Measurements from ENCODE around the gene RFPL1.

RFPL1 gene

DNA sequence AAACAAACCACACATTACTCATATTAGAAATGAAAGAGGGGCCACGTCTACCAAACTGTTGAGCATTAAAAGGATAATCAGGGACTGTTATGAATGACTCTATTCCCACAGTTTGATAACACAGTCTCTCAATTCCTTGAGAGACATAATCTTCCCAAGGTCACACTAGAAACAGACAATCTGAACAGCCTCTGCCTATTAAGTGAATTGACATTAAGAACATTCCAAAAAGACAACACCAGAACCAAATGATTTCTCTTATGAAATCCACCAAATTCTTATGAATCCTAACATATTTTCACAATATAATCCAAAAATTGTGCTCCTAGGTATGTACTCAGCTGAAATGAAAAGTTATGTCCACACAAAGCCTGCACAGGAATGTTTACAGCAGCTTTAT lies 4.6 kb downstream of the RFPL1 start:
- no CpG with 5 or more reads among the region's 1 CpG for WGBS (ENCODE audit: insufficient coverage, insufficient read length)
- no peak overlapping the region for H3K4me3 ChIP-seq (ENCODE audit: low read length)
- no peak for DNase-seq (ENCODE audit: low read depth, low spot score)

DNA sequence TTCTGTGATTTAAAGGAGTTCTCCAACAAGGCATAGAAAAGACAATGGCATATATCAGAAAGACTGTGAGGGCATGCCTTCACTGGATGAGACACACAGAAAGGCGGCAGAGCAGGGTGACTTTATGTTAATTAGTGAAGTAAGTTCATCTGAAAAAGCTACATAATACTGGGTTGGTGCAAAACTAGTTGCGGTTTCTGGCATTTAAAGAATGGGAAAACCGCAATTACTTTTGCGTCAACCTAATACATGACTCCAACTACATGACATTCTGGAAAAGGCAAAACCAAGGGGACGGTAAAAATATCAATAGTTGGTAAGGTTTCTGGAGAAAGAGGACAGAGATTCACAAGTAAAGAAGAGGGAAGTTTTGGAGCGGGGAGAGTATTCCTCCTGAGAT lies 5.1 kb downstream of the RFPL1 start:
- H3K9me3 ChIP-seq (ENCODE audit: control insufficient read depth, insufficient read depth, low read length): no peaks in the 10 kb centered on the region
- H3K4me3 ChIP-seq (ENCODE audit: low read length): no peak overlapping the region
- no CpG with 5 or more reads among the region's 6 CpGs for WGBS (ENCODE audit: insufficient coverage, insufficient read length)
- no peaks in the 10 kb centered on the region for H3K36me3 ChIP-seq (ENCODE audit: control insufficient read depth, insufficient read depth, low read length)
- H3K27ac ChIP-seq (ENCODE audit: low read length): no peak overlapping the region
- no peaks in the 10 kb centered on the region; the same call in 1 of the 2 replicates for H3K4me1 ChIP-seq (ENCODE audit: control insufficient read depth, insufficient read depth, low read length)
- no peak for DNase-seq (ENCODE audit: low read depth, low spot score)
- H3K27me3 ChIP-seq (ENCODE audit: control insufficient read depth, insufficient read depth, low read length): no peaks in the 10 kb centered on the region

More for the DNA sequence above, 4.6 kb downstream of the RFPL1 start:
- H3K27me3 ChIP-seq (ENCODE audit: control insufficient read depth, insufficient read depth, low read length): no peaks in the 10 kb centered on the region
- no peaks in the 10 kb centered on the region for H3K36me3 ChIP-seq (ENCODE audit: control insufficient read depth, insufficient read depth, low read length)
- no peaks in the 10 kb centered on the region for H3K9me3 ChIP-seq (ENCODE audit: control insufficient read depth, insufficient read depth, low read length)
- H3K4me1 ChIP-seq (ENCODE audit: control insufficient read depth, insufficient read depth, low read length): no peaks in the 10 kb centered on the region; the same call in 1 of the 2 replicates
- no peak overlapping the region for H3K27ac ChIP-seq (ENCODE audit: low read length)

DNA sequence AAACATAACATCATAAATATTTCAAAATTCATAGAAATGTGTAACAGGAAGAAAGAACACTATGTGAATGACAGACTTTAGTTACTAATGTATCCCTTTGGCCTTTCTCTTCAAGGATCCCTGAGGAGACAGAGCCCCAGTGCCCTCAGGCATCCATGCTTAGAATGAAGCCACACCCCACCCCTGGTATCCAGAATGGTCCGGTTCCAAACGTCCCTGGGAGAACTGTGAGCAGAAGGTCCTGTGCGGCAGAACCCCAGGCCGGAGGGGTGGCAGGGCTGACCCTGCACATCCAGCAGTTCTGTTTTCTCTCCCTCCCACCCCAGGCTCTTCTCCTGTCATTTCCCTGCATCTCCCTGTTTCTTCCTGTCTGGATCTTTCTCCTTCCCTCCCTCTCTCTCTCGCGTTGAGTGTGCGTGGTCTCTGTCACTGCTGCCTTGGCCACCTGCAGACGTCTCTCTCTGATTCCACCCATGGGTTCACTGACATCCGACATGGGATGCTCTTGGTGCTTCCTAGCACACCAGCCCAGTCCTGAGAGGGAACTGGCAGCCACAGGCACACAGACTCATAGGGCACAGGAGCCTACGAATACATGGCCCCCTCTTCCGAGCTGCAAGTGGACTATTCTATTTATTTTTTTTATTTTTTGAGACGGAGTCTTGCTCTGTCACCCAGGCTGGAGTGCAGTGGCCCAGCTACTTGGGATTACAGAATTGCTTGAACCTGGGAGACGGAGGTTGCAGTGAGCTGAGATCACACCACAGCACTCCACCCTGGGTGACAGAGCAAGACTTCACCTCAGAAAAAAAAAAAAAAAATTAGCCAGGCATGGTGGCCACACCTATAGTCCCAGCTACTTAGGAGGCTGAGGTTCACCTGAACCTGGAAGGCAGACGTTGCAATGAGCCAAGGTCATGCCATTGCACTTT lies 5.7 kb downstream of the RFPL1 start:
- no peak for DNase-seq (ENCODE audit: low read depth, low spot score)
- Histone ChIP-seq H3K27ac (ENCODE audit: low read length) (no peak overlapping the region), H3K9me3 (ENCODE audit: control insufficient read depth, insufficient read depth, low read length) (no peaks in the 10 kb centered on the region), H3K4me1 (ENCODE audit: control insufficient read depth, insufficient read depth, low read length) (no peaks in the 10 kb centered on the region), H3K36me3 (ENCODE audit: control insufficient read depth, insufficient read depth, low read length) (no peaks in the 10 kb centered on the region), H3K4me3 (ENCODE audit: low read length) (no peak overlapping the region), H3K27me3 (ENCODE audit: control insufficient read depth, insufficient read depth, low read length) (no peaks in the 10 kb centered on the region)
- WGBS (ENCODE audit: insufficient coverage, insufficient read length): no CpG with 5 or more reads among the region's 14 CpGs

DNA sequence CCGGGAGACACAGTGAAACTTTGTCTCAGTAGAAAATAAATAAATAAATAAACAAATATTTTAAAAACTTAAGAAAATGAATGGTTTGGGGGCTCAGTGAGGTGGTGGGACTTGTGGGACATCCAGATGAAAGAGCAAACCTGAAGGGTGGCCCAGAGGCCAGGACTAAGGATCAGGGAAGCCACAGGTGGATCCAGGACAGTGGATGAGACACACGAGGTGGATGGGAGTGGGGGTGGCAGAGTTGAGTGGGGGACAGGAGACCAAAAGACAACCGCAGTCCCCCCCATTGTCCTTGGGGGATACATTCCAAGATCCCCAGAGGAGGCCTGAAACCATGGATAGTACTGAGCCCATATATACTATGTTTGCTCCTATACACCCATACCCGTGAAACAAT lies 7.1 kb downstream of the RFPL1 start:
- WGBS (ENCODE audit: insufficient coverage, insufficient read length): no CpG with 5 or more reads among the region's 4 CpGs
- Histone ChIP-seq H3K36me3 (ENCODE audit: control insufficient read depth, insufficient read depth, low read length) (no peaks in the 10 kb centered on the region), H3K4me1 (ENCODE audit: control insufficient read depth, insufficient read depth, low read length) (no peaks in the 10 kb centered on the region), H3K27ac (ENCODE audit: low read length) (no peak overlapping the region), H3K9me3 (ENCODE audit: control insufficient read depth, insufficient read depth, low read length) (no peaks in the 10 kb centered on the region), H3K4me3 (ENCODE audit: low read length) (no peak overlapping the region), H3K27me3 (ENCODE audit: control insufficient read depth, insufficient read depth, low read length) (no peaks in the 10 kb centered on the region)
- no peak for DNase-seq (ENCODE audit: low read depth, low spot score)

DNA sequence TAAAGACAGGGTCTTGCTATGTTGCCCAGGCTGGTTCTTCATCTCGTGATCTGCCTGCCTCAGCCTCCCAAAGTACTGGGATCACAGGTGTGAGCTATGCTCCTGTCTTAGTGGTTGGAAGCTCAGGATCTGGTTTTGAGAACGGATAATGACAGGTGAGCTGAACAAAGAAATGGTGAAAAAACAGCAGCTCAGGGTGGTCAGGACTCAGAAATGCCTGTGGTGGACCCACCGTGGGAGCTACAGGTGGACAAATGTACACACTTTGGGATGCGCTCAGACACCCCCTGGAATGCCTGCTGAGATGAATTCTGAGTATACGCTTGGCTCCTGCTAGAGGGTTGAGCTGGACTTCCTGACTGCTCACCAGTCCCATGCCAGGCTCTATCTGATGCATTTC lies 9.5 kb downstream of the RFPL1 start:
- H3K36me3 ChIP-seq (ENCODE audit: control insufficient read depth, insufficient read depth, low read length): no peaks in the 10 kb centered on the region
- H3K9me3 ChIP-seq (ENCODE audit: control insufficient read depth, insufficient read depth, low read length): no peaks in the 10 kb centered on the region
- WGBS (ENCODE audit: insufficient coverage, insufficient read length): no CpG with 5 or more reads among the region's 5 CpGs
- H3K27me3 ChIP-seq (ENCODE audit: control insufficient read depth, insufficient read depth, low read length): no peaks in the 10 kb centered on the region
- no peak for DNase-seq (ENCODE audit: low read depth, low spot score)
- H3K4me1 ChIP-seq (ENCODE audit: control insufficient read depth, insufficient read depth, low read length): no peaks in the 10 kb centered on the region
- H3K4me3 ChIP-seq (ENCODE audit: low read length): no peak overlapping the region
- no peak overlapping the region for H3K27ac ChIP-seq (ENCODE audit: low read length)

DNA sequence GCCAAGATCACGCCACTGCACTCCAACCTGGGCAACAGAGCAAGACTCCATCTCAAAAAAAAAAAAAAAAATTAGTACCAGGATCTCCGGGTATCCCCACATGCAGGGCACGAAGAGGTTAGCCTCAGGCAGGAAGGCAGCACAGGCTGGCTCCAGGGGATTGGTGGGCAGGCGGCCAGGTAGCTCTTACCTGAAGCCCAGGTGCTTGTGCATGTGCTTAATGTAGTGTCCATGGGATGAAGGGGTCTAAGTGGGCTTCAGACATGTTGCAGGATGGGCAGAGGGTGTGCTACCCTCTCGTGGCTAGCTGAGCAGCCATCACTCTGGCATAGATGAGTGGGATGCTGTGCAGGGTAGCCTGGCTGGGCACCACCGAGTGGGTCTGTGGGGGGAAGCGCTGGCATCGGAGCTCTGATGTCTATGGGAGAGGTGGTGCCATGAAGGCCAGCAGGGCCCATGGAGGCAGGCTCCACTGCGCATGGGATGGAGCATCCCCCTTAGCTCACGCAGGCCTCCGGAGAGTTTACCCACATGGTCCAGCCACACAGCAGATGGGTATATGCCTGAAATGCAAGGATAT lies 11.0 kb downstream of the RFPL1 start:
- no CpG with 5 or more reads among the region's 11 CpGs for WGBS (ENCODE audit: insufficient coverage, insufficient read length)
- H3K27ac ChIP-seq (ENCODE audit: low read length): no peak overlapping the region
- no peaks in the 10 kb centered on the region for H3K4me1 ChIP-seq (ENCODE audit: control insufficient read depth, insufficient read depth, low read length)
- H3K4me3 ChIP-seq (ENCODE audit: low read length): no peak overlapping the region
- no peaks in the 10 kb centered on the region for H3K9me3 ChIP-seq (ENCODE audit: control insufficient read depth, insufficient read depth, low read length)
- H3K27me3 ChIP-seq (ENCODE audit: control insufficient read depth, insufficient read depth, low read length): no peaks in the 10 kb centered on the region
- DNase-seq (ENCODE audit: low read depth, low spot score): no peak
- H3K36me3 ChIP-seq (ENCODE audit: control insufficient read depth, insufficient read depth, low read length): no peaks in the 10 kb centered on the region

DNA sequence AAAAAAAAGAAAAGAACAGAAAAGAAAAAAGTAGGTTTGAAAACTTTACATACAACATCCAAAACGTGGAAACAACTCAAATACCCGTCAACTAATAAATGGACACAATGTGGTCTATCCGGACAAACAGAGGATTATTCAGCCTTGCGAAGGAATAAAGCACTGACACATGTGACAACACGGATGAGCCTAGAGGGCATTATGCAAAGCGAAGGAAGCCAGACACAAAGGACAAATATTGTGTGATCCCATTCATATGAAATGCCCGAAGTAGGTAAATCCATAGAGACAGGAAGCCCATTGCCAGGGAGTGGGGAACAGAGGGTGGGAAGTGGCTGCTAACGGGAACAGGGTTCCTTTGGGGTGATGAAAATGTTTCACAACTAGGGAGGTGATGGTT lies 11.8 kb downstream of the RFPL1 start:
- no peak for DNase-seq (ENCODE audit: low read depth, low spot score)
- Histone ChIP-seq H3K27ac (ENCODE audit: low read length) (no peak overlapping the region), H3K27me3 (ENCODE audit: control insufficient read depth, insufficient read depth, low read length) (no peaks in the 10 kb centered on the region), H3K4me3 (ENCODE audit: low read length) (no peak overlapping the region), H3K9me3 (ENCODE audit: control insufficient read depth, insufficient read depth, low read length) (no peaks in the 10 kb centered on the region), H3K36me3 (ENCODE audit: control insufficient read depth, insufficient read depth, low read length) (no peaks in the 10 kb centered on the region), H3K4me1 (ENCODE audit: control insufficient read depth, insufficient read depth, low read length) (no peaks in the 10 kb centered on the region)
- no CpG with 5 or more reads among the region's 8 CpGs for WGBS (ENCODE audit: insufficient coverage, insufficient read length)

DNA sequence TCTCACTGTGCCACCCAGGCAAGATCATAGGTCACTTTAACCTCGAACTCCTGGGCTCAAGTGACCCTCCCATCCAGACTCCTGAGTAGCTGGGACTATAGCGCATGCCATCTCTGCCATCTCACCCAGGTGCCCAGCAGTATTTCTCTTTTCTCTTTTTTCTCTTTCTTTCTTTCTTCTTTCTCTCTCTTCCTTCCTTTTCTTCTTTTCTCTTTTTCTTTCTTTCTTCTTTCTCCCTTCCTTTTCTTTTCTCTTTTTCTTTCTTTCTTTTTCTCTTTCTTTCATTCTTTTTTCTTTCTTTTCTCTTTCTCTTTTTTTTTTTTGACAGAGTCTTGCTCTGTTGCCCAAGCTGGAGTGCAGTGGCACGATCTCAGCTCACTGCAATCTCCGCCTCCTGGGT lies 13.5 kb downstream of the RFPL1 start:
- H3K36me3 ChIP-seq (ENCODE audit: control insufficient read depth, insufficient read depth, low read length): no peaks in the 10 kb centered on the region
- no peaks in the 10 kb centered on the region for H3K4me1 ChIP-seq (ENCODE audit: control insufficient read depth, insufficient read depth, low read length)
- H3K4me3 ChIP-seq (ENCODE audit: low read length): no peak overlapping the region
- no peaks in the 10 kb centered on the region for H3K9me3 ChIP-seq (ENCODE audit: control insufficient read depth, insufficient read depth, low read length)
- H3K27me3 ChIP-seq (ENCODE audit: control insufficient read depth, insufficient read depth, low read length): no peaks in the 10 kb centered on the region
- H3K27ac ChIP-seq (ENCODE audit: low read length): no peak overlapping the region
- no CpG with 5 or more reads among the region's 4 CpGs for WGBS (ENCODE audit: insufficient coverage, insufficient read length)
- no peak for DNase-seq (ENCODE audit: low read depth, low spot score)

DNA sequence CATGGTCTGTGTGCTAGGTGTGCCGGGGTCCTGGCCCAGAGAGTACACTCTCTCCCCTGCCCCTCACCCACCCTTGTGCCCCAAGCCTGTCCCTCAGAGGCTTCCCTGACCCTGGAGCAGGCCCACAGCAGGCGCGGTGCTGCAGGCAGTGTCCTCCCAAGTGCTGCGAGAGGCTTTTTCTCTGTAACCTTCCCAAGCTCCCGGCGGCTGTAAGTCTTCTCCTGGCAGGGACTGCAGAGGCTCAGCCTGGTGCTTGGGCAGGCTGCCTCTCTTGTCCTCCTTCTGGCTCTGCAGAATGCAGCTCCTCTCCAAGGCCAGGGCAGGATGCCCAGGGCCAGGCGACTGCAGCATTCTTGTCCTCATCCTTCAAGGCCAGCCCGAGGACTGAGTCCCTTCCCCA lies 15.9 kb downstream of the RFPL1 start:
- Histone ChIP-seq H3K27ac (ENCODE audit: low read length) (no peak overlapping the region), H3K27me3 (ENCODE audit: control insufficient read depth, insufficient read depth, low read length) (no peaks in the 10 kb centered on the region), H3K4me1 (ENCODE audit: control insufficient read depth, insufficient read depth, low read length) (no peaks in the 10 kb centered on the region), H3K4me3 (ENCODE audit: low read length) (no peak overlapping the region), H3K9me3 (ENCODE audit: control insufficient read depth, insufficient read depth, low read length) (no peaks in the 10 kb centered on the region), H3K36me3 (ENCODE audit: control insufficient read depth, insufficient read depth, low read length) (no peaks in the 10 kb centered on the region)
- no CpG with 5 or more reads among the region's 8 CpGs for WGBS (ENCODE audit: insufficient coverage, insufficient read length)
- DNase-seq (ENCODE audit: low read depth, low spot score): no peak

DNA sequence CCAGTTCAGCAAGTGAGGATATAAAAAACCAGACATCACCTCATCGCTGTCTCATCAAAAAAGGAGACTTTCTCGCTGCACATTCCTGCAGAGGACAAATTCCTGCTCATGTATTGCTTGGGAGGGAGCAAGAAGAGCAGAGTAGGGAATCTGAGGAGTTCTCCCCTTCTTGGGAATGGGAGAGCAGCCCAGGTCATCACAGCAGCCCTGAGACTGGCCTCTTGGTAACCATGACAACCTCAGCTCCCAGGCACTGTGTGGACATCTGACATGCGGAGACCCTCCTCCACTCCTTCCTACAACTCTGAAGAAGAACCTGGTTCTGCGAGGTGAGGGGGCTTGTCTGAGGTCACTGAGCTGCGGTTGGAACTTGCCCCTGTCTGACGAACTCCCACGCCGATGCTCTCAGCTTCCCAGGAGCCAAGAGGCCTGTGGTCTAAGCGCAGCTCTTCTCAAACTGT lies 17.9 kb downstream of the RFPL1 start:
- WGBS (ENCODE audit: insufficient coverage, insufficient read length): no CpG with 5 or more reads among the region's 9 CpGs
- Histone ChIP-seq H3K4me1 (ENCODE audit: control insufficient read depth, insufficient read depth, low read length) (0 out of 2 replicates have a peak, but pooled peaks cover 2% of the 10 kb centered on the region), H3K9me3 (ENCODE audit: control insufficient read depth, insufficient read depth, low read length) (no peaks in the 10 kb centered on the region), H3K36me3 (ENCODE audit: control insufficient read depth, insufficient read depth, low read length) (no peaks in the 10 kb centered on the region), H3K27me3 (ENCODE audit: control insufficient read depth, insufficient read depth, low read length) (no peaks in the 10 kb centered on the region), H3K4me3 (ENCODE audit: low read length) (no peak overlapping the region), H3K27ac (ENCODE audit: low read length) (no peak overlapping the region)
- DNase-seq (ENCODE audit: low read depth, low spot score): no peak
